GM19438 (cell line): ENCODE measurements around the gene NOTCH2NLA.
A peak's percentile ranks its signal among the peaks of the same experiment; 100 is the strongest.
"Not testable (repeated sequence)": the region's sequence is repeated elsewhere in the genome, so short reads cannot be mapped to it uniquely, and the experiment has no call there.

Experiments
- ATAC-seq: cut with Tn5 transposase; IDR thresholded peaks from one replicate; pipeline ENCODE4 v1.9.1; 2021; ENCODE audit warnings: low read depth; ENCODE audit not compliant: unreplicated experiment

NOTCH2NLA gene

DNA sequence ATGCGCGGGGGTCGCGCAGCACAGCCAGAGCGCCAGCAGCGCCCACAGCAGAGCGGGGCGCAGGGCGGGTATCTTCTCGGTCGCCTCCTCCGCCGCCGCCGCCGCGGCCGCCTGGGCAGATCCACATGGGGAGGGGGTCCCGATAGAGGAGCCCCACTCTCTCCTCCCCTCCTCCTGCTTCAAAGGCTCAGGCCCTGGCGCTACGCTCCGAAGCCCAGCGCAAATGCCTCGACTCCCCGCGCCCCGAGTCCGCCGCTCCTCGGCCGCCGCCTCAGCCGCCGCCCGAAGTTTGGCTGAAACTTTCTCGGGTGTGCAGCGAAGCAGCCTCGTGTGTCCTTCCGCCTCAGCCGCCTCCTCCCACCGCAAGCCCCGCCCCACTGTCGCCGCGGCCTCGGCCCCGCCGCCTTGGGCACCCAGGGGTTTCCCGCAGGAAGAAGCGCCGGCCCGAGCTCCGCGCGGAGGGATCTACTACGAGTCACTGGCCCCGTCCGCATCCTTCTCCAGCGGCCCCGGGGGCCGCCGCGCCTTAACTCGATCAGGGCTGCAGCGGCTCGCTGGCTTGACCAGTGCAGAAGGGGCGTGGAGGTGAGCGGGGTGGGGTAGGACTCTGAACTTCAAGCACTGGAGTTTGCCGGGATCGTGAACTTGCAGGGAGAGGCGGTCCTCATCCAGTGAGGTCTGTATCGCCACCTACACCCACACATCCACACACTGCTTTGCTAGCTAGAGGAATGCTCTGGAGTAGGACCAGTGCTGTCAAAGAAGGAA lies at the start of gene NOTCH2NLA:
Gene NOTCH2NLA (minus strand): TSS at position 312 of the 768 bp plus-strand sequence. CDS start 39,684 bp downstream, outside the sequence.
- not testable (repeated sequence) for ATAC-seq

DNA sequence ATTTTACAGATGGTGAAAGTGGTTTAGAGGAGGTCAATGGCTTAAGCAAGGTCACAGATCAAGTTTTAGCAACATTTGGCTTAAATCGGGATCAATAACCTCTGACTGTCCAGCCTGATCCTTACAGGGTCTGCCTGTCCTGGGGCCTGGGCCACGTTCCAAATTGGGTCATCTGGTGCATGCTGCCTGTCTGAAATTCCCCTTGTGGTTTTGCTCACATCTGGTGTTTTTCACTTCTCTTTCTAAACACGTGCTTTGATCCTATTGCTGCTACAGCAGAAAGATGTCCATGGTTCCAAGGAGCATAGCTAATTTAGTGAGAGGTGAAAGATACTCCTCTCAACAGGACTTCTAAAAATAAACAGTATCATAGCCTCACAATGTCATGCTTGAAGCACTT lies 49.5 kb upstream of the NOTCH2NLA start:
- ATAC-seq, result peak; percentile 59

DNA sequence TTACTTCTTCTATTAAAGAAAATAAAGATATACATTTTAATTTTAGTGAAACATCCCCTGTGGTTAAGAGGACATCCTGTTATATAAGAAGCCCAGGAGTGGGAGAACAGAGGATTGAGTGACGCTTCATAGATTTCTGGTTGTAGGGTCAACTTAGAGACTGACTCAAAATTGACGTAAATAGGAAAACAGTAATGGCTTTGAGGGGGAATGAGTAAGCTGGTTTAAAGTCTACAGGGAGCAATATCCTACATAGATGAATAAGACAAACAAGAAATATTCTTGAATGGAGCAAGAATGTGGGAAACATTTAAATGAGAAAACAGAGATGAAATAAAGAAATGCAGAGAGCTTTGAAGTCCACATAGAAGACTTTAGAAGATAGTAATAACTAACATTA lies 48.3 kb upstream of the NOTCH2NLA start:
- ATAC-seq, result not testable (repeated sequence)

DNA sequence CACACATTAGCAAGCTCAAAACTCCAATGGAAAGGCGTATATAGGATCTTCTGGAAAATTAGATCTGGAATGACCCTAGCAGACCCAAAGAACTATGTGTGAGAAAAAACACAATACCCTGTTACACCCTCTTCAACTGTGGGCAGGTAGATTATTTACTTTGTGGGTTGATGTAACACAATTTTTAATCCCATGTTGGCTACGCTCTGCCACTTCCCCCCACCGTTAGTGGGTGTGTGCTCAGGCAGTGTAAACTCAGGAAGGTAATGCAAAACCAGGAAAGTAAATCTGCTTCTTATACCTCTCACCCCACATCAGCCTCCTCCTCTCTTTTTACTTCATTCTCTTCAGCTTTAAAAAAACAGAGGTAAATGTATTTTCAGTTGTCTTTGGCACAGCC lies 45.3 kb upstream of the NOTCH2NLA start:
- ATAC-seq, result not testable (repeated sequence)

DNA sequence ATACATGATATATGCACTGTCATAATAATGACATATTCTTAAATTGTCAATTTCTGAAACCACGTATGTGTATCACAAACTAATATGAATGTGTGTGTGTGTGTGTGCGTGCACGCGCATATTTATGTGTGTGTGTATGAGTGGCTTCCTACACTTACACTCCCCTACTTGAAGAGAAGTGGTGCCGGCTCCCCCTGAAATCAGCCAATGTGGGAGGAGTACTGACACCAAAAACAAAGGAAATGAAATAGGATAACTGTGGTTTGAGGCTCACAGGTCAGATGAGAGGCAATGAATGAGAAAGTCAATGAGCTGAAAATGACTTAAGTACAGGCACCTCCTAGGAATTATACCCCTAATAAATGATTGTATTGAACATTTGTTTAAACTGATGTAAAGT lies 44.4 kb upstream of the NOTCH2NLA start:
- not testable (repeated sequence) for ATAC-seq

DNA sequence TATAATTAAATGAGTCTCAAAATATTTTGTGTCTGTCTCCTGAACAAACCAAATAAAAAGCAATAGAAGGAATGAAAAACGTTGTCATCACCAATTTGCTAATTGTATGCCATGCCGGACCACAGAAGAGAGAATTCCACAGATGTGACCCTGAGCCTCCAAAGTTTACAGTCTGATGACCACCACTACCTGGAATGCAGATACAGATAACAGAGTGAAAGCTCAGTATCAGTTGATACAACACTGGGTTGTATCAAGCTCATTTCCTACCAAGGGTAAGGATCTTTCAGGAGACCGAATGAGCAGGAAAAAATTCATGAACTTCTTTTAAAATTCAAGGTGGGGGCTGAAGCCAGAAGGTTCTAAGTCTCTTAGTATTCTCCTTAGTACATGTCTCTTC lies 43.9 kb upstream of the NOTCH2NLA start:
- ATAC-seq, result not testable (repeated sequence)

DNA sequence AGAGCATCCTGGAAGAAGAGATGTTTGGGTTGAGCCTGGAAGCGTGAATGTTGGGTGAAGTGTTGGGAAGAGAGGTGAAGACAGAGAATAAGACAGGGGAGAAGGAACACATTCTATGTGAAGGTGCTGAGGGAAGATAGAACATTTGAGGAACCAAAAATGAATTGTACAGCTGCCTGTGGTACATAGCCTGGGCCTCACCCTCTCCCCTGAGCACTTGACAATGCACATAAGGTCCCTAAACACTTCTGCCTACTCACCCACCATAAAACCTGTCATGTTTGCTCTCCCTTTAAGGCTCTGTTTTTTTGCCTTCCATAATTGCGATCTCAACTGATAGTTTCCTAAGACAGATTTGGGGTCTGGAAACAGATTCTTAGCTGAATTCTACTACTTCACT lies 43.2 kb upstream of the NOTCH2NLA start:
- ATAC-seq, result not testable (repeated sequence)

DNA sequence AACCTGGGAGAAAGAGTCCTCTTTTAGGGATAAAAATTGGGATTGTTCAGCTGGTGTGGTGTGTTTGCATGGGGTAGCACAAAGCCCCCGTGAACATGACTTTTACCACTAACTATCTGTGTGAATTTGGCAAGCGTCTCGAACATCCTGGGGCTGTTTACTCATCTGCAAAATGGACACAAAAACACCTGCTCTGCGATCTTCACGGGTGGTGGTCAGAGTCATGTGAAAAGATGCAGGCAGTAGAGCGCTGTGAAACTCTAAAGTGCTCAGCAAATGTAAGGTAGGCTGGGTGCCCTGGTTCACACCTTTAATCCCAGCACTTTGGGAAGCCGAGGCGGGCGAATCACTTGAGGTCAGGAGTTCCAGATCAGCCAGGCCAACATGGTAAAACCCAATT lies 41.3 kb upstream of the NOTCH2NLA start:
- not testable (repeated sequence) for ATAC-seq

DNA sequence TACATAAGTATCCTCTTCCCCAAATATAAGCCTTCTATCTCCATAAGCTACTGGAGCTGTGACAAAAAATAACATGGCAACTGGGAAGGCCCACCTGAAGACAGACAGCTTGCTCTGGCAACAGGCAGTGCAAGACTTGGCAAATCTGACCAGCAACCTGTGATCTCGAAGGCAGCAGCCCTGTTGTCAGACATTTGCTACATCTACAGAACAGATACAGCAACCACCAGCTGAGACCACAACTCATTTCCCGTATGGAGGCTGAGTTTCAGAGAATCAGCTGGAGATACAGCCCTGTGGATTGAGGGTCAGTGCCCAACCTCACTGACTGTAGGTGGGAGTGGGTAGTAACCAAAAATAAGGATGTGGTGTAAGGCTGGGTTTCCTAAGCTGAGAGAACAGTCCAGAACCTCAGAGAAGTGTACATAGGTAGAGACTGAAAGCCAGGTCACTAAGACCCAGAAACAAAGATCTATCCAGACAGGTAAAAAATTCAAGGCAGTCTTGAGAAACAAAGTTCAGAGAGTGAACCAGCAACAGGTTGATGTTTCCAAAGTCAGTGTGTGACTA lies 37.4 kb upstream of the NOTCH2NLA start:
- ATAC-seq, result not testable (repeated sequence)

DNA sequence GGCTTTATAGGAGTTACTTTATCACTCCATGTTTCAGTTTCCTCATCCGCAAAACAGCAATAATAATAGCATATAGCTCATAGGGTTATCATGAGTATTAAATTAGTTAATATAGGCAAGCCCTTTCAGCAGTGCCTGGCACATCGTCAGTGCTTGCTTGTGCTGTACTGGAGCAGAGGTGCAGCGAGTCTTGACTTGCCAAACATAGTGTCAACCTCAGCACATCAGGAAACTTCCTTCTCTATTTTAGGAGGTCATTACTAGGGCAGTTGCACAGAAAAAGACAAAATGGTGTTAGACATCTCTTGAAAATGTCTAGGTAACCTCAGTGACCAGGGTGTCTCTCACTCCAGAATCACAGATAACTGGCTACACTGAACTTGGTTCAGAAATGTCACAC lies 35.9 kb upstream of the NOTCH2NLA start:
- ATAC-seq, result not testable (repeated sequence)

DNA sequence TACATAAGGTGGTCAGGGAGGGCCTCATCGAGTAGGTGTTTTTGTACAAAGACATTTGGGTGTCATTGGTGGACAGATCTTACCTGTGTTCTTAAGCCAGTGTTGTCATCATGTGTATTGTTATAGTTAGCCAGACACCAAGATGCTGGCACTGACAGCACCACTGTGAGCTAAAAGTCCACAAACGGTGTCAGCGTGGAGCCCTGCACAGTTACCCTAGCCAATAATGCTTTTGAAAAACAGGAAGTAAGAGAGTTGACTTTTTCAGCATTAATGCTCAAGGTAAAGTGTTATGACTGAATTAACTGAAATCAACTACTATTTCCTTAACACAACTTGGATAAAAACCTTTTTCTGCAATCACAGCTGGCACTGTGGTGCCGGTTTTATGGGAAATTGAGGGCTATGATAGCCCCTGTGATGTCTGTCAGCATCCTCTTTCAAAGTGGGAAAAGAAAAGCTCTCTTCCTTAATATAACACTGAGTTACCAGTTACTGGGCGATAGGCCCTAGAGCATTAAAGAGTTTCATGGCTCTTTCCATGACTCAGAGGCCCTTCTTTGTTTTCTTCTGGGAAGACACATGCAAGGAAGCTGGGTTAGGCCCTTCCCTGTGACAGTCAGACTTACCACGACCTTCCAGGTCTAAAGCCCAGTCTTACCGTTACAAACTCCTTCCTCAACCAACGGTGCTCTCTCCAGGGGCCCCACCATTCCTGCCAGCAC lies 31.3 kb upstream of the NOTCH2NLA start:
- ATAC-seq, result not testable (repeated sequence)

DNA sequence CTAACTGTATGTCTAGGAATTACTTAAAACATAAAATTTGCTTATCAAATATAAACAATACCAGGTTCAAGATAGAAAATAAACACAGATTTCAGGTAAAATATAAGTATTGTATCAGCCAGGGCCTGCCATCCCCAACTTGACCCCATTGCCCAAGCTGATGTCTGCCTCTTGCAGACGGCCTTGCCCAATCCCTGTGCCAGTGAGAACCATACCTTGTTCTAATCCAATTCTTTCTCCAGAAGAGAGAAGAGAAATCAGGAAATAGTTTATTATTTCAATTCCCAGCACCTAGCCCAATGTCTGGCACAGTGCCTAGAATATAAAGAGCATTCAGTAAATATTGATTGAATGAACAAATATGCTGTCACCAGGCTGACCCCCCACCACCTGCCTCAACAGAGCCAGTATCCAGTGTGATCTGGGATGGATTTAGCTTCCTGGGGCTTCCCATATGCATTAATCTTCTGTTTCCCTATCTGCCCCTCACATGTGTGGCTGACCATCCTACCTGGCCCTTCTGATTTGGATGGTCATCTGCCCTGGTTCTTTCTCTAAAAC lies 29.3 kb upstream of the NOTCH2NLA start:
- not testable (repeated sequence) for ATAC-seq

DNA sequence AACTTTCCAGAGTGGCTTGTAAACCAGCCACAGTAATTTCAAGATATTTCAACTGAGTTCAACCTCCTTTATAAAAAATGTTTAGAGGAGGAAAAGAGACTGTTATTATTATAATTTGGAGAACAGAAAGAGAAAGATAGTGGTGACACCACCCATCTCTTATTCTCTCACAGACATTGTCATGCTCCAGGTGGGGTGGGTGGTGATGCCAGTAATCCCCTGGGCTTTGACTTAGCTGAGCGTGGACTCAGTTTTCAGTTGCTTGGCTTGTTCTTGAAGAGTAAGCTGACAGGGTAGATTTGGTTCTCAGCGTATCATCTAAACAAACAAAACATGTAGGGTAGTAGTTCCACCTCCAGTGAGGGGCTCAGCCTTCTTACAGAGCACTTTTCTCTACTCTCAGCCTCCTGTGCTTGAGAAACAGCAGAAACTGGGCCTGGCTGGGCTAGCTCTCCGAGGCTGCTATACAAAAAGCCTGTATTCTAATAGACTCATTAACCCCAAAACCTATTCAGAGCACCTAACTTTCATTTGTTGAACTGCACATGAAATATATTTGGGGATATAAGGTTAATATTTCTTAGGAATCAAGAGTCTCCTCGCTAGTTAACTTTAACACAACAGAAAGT lies 25.9 kb upstream of the NOTCH2NLA start:
- not testable (repeated sequence) for ATAC-seq

DNA sequence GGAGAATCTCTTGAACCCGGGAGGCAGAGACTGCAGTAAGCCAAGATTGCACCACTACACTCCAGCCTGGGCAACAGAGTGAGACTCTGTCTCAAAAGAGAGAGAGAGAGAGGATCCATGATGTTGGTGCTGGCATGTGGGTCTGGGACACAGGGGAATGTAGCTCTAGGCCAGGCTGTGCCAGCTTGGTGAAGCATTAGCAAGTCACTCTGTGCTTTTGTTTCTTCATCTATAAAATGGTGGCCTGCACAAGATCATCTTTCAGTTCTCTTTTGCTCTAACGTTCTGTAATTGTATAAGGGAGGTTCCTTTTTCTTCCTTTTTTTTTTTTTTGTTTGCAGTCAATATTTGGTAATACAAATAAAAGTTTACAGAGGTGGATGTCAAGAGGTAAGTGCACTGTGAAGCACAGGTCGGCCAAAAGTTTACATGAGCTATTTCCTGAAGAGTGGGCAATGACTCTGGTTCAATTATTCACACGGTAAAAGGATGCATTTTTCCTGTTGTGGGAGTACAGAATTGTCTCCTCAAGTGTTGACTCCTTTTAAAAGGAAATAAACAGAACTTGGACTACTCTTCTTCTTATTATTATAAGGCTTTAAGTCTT lies 24.5 kb upstream of the NOTCH2NLA start:
- ATAC-seq, result not testable (repeated sequence)

DNA sequence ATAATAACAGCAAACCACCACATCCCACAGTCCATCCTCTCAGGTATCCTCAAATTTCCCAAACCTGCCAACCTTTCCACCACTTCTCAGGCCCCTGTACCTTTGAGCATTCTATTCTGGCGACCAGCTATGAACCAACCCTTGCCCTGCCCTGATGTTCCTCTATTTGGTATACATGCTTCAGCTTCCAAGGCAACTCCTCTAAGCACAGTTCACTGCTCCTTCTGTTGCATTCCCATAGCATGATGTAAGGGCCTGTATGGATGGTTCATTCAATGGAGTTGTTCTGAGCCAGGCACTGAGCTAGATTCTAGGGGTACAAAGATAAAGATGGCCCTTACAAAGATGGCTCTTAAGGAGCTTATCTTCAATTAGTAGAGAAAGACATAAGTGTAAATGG lies 22.7 kb upstream of the NOTCH2NLA start:
- ATAC-seq, result not testable (repeated sequence)

DNA sequence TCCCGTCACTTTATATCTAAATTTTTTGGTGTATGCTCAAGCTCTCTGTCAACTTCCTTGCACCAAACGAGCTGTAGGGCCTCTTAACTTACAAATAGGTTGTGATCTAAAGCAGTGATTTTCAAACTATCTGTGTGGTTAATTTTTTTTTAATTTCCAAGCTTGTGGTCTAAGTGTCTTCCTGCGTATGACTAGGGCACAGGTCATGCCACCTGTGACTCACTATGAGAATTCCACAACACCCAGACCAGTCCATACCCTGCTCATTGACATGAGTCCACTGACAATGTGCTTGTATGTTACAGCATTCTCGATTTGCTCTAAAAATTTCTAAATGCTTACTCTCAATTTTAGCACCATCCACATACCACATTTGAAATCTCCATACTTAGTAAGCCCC lies 19.8 kb upstream of the NOTCH2NLA start:
- ATAC-seq, result not testable (repeated sequence)

DNA sequence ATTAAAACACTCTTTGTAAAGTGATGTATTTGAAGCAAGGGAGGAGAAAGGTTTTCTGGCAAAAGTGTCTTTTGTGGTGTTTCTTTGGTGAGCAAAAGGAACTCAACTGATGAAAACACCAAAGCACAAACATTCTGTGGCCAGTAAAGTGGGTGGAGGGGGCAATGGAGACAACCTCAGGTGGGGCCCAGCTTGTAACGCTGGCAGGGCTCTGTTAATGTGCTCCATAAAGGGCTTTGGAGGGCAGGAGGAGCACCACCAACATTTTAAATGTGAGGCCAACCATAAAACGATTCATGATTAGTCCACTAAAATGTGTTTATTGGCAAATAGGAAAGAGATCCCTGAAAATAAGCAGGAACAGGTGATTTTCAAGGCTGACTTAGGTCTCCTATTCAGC lies 7.8 kb upstream of the NOTCH2NLA start:
- ATAC-seq, result not testable (repeated sequence)

DNA sequence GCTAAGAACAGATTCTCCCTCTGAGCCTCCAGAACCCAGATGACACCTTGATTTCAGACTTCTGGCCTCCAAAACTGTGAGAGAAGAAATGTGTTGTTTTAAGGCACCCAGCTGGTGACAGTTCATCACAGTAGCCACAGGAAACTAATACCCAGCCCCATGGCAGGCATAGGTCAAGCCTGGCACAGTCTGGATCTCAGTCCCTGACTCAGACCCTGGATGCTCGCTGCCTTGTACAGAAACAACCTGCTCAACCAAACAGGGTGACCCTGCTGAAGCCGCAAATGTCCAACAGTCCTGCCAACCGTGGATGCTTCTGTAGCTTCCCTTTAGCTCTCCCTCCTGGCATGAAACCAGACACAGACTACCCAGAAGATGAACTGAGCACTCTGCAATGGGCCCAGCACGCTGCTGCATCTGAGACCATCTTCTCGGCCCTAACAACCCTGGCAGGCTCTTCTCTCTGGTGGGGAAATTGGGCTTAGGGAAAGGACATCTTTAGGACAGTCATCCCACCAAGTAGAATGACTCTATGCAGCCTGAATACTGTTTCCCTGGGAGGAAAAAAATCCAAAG lies 7.3 kb upstream of the NOTCH2NLA start:
- not testable (repeated sequence) for ATAC-seq

DNA sequence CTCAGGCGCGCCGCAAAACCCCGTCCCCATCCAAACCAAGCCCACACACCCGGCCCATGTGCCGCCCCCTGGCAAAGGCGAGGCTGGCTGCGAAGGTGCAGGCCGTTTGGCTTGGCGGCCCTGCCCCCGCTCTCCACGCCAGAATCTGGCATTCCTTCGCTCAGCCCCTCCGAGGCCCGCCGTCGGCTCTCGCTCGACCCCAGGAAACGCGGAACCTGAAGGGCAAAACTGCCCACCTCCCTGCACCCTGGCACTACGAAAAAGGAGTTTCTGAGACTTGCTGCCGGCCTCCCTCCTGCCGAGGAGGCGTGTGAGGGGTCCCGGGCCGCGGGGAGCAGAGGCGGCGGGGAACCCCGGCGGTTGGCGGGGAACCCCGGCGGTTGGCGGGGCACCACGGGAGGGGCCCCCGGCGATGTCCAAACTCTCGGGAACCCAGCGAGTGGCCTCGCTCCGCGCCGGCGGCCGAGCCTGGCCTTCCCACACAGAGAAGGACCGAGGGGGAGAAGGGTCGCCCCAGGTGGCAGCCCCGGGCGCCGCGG lies 608 bp downstream of the NOTCH2NLA start:
- not testable (repeated sequence) for ATAC-seq

DNA sequence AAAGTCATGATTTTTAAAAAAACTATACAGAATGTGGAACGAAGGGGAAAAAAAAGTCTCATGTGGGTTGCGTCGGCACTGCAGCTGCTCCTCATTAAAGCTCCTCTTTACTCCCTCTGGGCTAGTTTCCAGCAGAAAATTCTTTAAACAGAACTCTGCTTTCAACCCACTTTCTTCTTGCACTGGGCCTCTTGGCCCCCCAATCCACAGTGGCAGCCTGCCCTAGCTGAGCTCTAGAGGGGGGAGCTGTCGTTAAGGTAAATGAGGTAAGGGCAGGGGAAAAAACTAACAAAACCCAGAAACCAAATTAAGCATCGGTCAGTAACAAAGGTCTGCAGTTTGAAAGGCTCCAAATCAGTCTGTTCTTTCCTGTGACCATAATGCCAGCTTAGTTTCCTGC lies 54.3 kb downstream of the NOTCH2NLA start:
- ATAC-seq, result not testable (repeated sequence)
